T-helper 17 cell (primary cell): ENCODE measurements around the gene PRR16. TPM values are rescaled to one million over a fixed set of nuclear protein-coding genes. Genes with fewer than 3 reads are reported as not detected.
A peak's percentile ranks its signal among the peaks of the same experiment; 100 is the strongest.
"Not testable (repeated sequence)": the region's sequence is repeated elsewhere in the genome, so short reads cannot be mapped to it uniquely, and the experiment has no call there.

ENCODE experiments used
- ATAC-seq: fragments of 150-1000 bp; cut with Tn5 transposase; 2 replicates; pipeline ENCODE4 v1.10.0; 2021; ENCODE audit warnings: mild to moderate bottlenecking, moderate library complexity
- DNase-seq, 3 donors: peaks; one replicate each; pipeline versions ENCODE4 v3.0.0 to v3.0.0-alpha.2; 2020 to 2021
- H3K9me3 ChIP-seq: one replicate; pipeline ENCODE4 v1.7.0; 2013; ENCODE audit warnings: low read length, mild to moderate bottlenecking; ENCODE audit not compliant: control insufficient read depth, poor library complexity, severe bottlenecking
- H3K27ac Mint-ChIP-seq: one replicate; pipeline ENCODE4 v1.8.0; 2022; ENCODE audit warnings: mild to moderate bottlenecking, moderate library complexity, mixed read lengths
- H3K27me3 Mint-ChIP-seq: one replicate; pipeline ENCODE4 v1.8.0; 2022; ENCODE audit warnings: mixed read lengths
- H3K36me3 Mint-ChIP-seq: one replicate; pipeline ENCODE4 v1.8.0; 2022; ENCODE audit warnings: low read depth, mixed read lengths
- H3K4me1 Mint-ChIP-seq: one replicate; pipeline ENCODE4 v1.8.0; 2022; ENCODE audit warnings: mild to moderate bottlenecking, mixed read lengths
- H3K4me3 Mint-ChIP-seq: one replicate; pipeline ENCODE4 v1.8.0; 2022; ENCODE audit warnings: mild to moderate bottlenecking, moderate library complexity, mixed read lengths
- total RNA-seq, 4 donors: library from RNA in 2 of 4; stranded (reverse) in 2 of 4; gene quantifications; one replicate each; pipeline ENCODE4 v1.2.3 and lab custom pipeline; 2022 to 2026

The PRR16 gene
- total RNA-seq, 2 donors from 2014 or later = not detected

DNA sequence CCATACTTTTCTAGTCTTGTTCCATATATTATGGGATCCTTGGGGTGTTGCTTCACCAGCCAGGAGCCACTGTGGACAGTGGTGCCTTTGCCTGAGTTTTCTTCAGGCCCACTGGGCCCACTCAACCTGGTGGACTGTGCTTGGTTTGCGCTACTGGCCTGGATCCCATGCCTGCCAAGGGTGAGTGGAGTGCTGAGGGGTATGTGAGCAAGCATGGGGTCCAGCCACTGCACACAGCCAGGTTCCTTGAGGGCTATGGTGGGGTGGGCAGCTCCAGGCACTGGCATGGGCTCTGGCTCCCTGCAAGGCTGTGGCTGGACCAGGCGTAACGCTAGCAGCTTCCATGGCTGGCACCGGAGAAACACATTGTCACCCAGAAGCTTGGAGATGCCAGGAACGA lies 13.2 kb upstream of the PRR16 start:
- Mint-ChIP-seq H3K27ac (no peak overlapping the region), H3K4me3 (no peak overlapping the region), H3K27me3 (peaks cover 4% of the 10 kb centered on the region), H3K4me1 (no peaks in the 10 kb centered on the region), H3K36me3 (no peaks in the 10 kb centered on the region)
- ATAC-seq (no peak), DNase-seq (no peak)
- H3K9me3 ChIP-seq = no peaks in the 10 kb centered on the region

DNA sequence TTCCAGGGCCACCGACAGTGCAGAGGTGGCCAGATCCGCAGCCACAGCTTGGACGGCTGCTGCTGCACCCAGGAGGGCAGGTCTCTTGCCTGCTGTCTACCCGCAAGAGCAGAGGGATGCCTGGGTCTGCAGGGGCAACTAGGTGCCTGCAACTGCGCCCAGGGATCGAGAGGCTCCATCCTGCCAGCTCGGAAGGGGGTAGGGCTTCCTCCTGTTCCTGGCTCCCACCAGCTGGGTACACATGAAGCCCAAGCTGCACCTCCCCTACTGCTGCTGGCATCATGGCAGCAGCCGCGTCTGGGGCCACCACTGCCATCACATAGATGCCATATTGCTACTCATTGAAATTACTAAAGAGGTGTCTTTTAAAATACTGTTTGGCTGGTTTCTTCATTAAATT lies 12.7 kb upstream of the PRR16 start:
- ATAC-seq (no peak), DNase-seq (no peak)
- no peak overlapping the region for H3K27ac Mint-ChIP-seq
- no peaks in the 10 kb centered on the region for H3K4me1 Mint-ChIP-seq
- no peaks in the 10 kb centered on the region for H3K9me3 ChIP-seq
- H3K36me3 Mint-ChIP-seq = no peaks in the 10 kb centered on the region
- peaks cover 4% of the 10 kb centered on the region for H3K27me3 Mint-ChIP-seq
- no peak overlapping the region for H3K4me3 Mint-ChIP-seq

DNA sequence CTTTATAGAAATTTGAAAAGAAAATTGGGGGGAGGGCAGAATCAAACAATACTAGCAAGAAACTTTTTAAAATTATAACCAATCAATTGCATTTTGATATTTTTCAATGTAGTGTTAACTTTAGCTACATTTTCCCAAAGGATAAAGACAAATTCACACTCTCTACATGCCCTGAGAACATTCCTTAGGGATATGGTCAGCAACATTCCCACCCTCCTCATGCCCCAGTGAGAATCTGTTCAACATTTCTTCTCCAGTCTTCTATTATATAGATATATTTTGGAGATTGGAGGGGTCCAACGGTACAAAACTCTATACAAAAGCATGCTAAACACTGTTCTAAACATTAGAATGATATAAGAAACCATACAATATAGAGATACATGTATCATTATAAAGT lies 11.6 kb upstream of the PRR16 start:
- no peak overlapping the region for H3K4me3 Mint-ChIP-seq
- H3K4me1 Mint-ChIP-seq = no peaks in the 10 kb centered on the region
- no peaks in the 10 kb centered on the region for H3K36me3 Mint-ChIP-seq
- ATAC-seq = no peak
- no peaks in the 10 kb centered on the region for H3K9me3 ChIP-seq
- DNase-seq = no peak
- H3K27me3 Mint-ChIP-seq = peaks cover 4% of the 10 kb centered on the region
- H3K27ac Mint-ChIP-seq = no peak overlapping the region

DNA sequence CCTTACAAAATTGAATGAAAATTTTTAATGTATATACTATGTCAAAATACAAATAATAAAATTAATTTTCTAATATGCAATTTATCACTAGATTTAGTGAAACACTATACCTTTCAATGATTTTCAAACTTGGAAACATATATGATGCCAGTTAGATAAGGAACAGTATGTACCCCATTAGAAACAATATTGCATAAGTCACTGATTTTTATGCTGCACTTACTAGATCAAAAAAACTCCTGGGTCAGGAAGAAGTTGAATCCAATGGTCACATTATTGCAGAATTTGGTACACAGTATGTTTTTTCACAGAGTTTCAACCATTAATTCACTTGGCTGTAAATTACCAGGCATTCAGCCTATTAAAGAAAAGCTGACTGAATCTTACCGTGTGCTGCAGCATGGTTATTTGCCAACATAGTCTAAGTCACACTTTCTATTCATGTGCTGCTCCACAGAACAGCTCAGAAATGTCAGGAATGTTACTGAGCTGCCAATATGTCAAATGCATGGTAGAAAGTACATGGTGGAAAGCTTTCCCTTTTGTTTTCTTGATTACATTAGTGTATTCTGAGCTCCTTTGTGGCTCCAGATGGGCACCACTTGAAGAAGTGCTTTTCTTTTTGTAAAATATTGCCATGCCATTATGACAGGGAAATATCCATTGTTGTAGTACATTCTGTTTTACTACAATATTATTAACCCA lies 9.9 kb upstream of the PRR16 start:
- DNase-seq (no peak), ATAC-seq (no peak)
- peaks cover 4% of the 10 kb centered on the region for H3K27me3 Mint-ChIP-seq
- H3K4me1 Mint-ChIP-seq = peaks cover 4% of the 10 kb centered on the region
- H3K27ac Mint-ChIP-seq = no peak overlapping the region
- no peak overlapping the region for H3K4me3 Mint-ChIP-seq
- H3K9me3 ChIP-seq = no peaks in the 10 kb centered on the region
- no peaks in the 10 kb centered on the region for H3K36me3 Mint-ChIP-seq

DNA sequence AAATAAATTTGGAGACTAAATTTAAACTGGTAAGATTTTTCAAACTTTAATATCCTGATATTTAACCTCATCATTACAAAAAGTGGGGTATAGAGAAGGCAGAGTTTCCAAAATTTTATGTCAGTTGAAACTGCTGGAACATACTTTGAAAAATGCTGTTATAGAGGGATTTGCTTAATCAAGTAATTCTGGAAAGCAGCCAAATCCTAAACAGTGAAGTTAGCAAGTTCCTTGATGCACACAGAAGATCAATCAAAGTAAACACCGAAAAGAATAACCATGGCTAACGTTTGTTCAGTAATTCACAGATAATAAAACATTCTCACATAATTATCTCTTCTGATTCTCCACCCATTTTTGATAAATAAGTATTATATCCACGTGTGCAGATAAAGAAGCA lies 8.1 kb upstream of the PRR16 start:
- H3K4me3 Mint-ChIP-seq = no peak overlapping the region
- H3K4me1 Mint-ChIP-seq = peaks cover 4% of the 10 kb centered on the region
- H3K9me3 ChIP-seq = no peaks in the 10 kb centered on the region
- no peak for DNase-seq
- no peak overlapping the region for H3K27ac Mint-ChIP-seq
- ATAC-seq = no peak
- H3K36me3 Mint-ChIP-seq = no peaks in the 10 kb centered on the region
- peaks cover 2% of the 10 kb centered on the region for H3K27me3 Mint-ChIP-seq

DNA sequence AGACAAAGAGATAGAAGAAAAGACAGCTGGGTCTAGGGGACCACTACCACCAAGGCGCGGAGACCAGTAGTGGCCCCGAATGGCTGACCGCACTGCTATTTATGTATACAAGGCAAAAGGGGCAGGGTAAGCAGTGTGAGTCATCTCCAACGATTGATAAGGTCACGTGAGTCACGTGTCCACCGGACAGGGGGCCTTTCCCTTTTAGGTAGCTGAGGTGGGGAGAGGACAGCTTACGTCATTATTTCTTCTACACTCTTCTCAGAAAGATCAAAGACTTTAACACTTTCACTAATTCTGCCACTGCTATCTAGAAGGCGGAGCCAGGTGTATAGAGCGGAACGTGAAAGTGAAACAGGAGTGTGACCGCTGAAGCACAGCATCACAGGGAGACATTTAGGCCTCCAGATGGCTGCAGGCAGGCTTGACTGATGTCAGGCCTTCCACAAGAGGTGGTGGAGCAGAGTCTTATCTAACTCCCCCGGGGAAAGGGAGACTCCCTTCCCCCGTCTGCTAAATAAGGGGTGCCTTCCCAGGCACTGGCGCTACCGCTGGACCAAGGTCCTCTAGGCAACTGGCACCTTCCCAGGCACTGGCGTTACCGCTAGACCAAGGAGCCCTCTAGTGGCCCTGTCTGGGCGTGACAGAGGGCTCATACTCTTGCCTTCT lies 6.1 kb upstream of the PRR16 start:
- H3K27ac Mint-ChIP-seq = peak overlapping the region; percentile 0
- no peaks in the 10 kb centered on the region for H3K9me3 ChIP-seq
- DNase-seq (no peak), ATAC-seq (peak; percentile 82)
- peak overlapping the region; percentile 69 for H3K4me3 Mint-ChIP-seq
- no peaks in the 10 kb centered on the region for H3K36me3 Mint-ChIP-seq
- peaks cover 9% of the 10 kb centered on the region for H3K27me3 Mint-ChIP-seq
- peaks cover 4% of the 10 kb centered on the region for H3K4me1 Mint-ChIP-seq

DNA sequence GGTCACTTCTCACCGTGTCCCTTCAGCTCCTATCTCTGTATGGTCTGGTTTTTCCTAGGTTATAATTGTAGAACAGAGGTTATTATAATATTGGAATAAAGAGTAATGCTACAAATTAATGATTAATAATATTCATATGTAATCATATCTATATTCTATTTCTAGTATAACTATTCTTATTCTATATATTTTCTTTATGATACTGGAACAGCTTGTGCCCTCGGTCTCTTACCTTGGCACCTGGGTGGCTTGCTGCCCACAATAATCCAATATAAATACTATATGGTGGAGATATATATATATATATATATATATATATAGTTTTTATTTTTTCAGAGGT lies 5.6 kb upstream of the PRR16 start:
- DNase-seq, H3K4me1 Mint-ChIP-seq, H3K36me3 Mint-ChIP-seq, H3K27ac Mint-ChIP-seq, H3K9me3 ChIP-seq, ATAC-seq: not testable (repeated sequence)
- Mint-ChIP-seq H3K4me3 (peak overlapping the region; percentile 69), H3K27me3 (peaks cover 14% of the 10 kb centered on the region)

DNA sequence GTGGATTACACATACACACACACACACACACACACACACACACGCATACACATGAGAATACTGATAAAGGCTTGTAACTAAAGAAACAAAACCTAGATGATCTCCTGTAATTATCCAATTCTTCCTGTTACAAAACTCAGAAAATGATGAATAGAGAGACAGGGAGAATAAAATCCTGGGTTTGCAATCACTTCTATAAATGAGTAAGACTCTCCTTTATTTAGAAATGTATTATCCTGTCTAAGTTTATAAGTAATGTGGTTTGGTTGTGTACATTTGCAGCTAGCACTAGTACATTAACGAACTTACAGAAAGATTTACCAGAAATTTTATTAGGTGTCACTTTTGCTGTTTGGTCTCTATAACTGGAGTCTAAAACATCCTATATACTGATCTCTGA lies 2.8 kb upstream of the PRR16 start:
- Mint-ChIP-seq H3K27me3 (peaks cover 25% of the 10 kb centered on the region), H3K4me1 (peaks cover 6% of the 10 kb centered on the region), H3K4me3 (no peak overlapping the region), H3K36me3 (no peaks in the 10 kb centered on the region), H3K27ac (no peak overlapping the region)
- ATAC-seq = no peak
- no peak for DNase-seq
- no peaks in the 10 kb centered on the region for H3K9me3 ChIP-seq

DNA sequence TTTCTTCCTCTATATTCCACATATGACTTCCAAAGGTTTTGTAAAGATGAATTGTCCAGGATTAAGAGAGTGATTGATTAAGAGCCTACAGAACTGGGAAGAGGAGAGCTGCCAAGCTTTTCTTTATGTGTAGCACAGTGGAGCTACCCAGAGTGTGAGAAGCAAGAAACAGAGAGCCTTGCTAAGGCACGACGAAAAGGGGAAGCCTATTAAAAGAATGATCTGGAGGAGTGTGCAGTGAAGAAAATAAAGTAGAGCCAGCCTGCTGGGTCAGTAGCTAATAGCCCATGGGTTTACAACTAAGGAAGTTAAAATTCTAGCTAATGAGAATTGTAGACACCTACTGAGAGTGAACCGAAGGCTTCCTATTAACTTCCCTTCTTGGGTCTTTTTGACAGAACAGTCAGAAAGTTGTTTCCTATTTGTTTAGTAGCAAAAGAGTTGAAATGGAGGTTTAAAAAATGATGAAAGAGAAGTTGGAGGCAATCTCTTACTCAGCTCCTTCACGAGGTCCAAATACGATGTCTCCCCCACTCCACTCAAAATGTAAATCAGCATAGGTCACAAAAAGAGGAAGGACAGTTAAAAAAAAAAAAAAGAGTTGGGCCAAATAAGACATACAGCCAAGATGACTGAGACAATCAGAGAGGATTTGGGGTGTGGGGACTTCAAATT lies 957 bp upstream of the PRR16 start:
- Mint-ChIP-seq H3K36me3 (no peaks in the 10 kb centered on the region), H3K27ac (no peak overlapping the region), H3K27me3 (peaks cover 30% of the 10 kb centered on the region), H3K4me3 (peak overlapping the region; percentile 80), H3K4me1 (peaks cover 2% of the 10 kb centered on the region)
- DNase-seq (no peak), ATAC-seq (no peak)
- no peaks in the 10 kb centered on the region for H3K9me3 ChIP-seq

DNA sequence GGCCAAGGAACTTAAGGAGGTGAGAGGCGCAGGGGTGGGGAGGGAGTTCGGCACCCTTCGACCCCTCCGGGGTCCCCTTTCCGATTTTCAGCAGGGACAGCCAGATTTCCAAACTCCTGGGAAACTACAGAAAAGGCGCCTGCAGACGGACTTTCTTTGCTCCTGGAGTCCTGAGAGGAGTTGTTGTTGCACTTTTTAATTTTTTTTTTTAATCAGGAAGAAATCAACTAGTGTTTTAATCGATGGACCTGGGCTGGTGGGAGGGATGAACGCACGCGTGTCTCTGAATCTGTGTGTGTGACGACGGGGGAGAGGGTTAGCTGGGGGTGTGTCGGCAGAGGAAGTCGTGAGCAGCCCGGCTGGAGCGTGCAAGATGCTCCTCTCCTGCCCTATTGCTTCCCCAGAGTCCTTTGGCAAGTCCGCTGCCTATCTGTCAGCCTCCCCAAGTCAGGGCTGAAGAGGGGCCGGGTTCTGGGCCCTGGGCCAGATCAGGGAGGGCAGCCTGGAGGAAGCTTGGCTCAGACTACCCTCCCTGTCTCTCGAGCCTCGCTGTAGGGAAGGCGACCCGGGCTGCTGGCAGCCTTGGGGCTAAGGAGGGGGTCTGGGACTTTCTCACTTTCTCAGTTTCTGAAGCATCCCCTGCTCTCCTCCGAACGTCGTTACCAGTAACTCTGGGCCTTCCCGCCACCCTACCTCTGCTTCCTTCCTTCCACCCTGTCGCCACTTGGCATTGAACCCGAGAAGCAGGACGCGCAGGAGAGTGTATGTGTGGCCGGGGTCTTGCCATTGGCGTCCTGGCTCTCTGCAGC lies 731 bp downstream of the PRR16 start:
- Mint-ChIP-seq H3K4me1 (peaks cover 2% of the 10 kb centered on the region), H3K36me3 (no peaks in the 10 kb centered on the region), H3K4me3 (peak overlapping the region; percentile 36), H3K27ac (no peak overlapping the region), H3K27me3 (peaks cover 30% of the 10 kb centered on the region)
- no peak for DNase-seq
- ATAC-seq = peak; percentile 47
- H3K9me3 ChIP-seq = no peaks in the 10 kb centered on the region

DNA sequence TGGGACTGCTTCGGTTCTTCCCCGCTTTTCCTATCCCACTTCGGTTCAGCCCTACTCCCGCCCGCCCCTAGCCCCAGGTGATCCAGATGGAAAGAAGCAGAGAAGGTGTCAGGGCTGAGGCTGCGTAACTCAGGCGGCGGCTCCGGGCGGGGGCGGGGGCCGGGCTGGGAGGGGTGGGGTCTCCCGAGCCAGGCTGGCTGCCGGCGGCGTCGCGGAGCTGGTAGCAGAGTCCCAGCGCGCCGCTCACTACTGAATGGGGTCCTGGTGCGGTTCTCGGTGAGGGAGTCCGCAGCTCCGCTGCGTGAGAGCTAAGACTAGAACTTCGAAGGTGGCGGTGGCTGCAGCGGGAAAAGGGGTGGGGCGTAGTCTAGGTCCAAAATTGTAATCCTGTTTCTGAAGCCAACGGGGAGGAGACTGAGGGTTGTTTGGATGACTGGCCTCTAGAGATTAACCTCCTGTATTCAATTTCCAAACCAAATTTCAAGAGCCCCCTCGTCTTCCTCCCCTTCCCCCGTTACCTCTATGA lies 1.4 kb downstream of the PRR16 start:
- Mint-ChIP-seq H3K4me3 (no peak overlapping the region), H3K4me1 (peaks cover 2% of the 10 kb centered on the region), H3K27ac (no peak overlapping the region), H3K27me3 (peaks cover 30% of the 10 kb centered on the region), H3K36me3 (no peaks in the 10 kb centered on the region)
- DNase-seq = peak in 1 of 3 donors; percentile 7
- no peaks in the 10 kb centered on the region for H3K9me3 ChIP-seq
- no peak for ATAC-seq

DNA sequence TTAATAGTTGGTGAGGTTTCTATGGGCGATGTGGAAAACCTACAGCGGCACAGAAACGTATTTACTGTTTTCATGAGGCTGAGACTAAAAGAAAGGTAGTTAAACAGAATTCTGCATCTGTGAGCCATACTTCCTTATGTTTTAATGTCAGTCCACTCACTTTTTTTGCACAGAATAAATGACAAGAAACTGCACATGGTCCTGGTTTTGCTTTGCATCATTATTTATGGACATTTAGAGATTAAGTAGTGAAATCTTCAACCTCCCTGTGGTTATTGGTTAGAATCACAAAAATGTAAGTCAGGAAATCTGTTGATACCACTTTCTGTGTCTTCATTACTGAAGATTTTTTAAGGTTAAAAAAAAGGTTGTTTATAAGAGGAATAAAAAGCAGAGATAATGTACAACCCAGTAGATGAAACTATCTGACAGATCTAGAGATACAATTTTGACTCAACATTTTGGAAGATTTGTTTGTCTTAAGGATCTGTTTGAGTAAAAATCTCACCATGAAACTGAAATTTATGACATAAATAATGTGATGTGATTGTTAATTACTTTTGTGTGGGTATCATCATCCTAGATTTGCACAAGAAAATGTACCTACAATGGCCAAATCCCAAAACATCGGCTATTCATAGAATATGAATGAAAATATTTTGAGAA lies 2.4 kb downstream of the PRR16 start:
- ATAC-seq = no peak
- H3K27me3 Mint-ChIP-seq = peaks cover 26% of the 10 kb centered on the region
- H3K4me3 Mint-ChIP-seq = no peak overlapping the region

More for the DNA sequence above, 2.4 kb downstream of the PRR16 start:
- DNase-seq = no peak
- peaks cover 2% of the 10 kb centered on the region for H3K4me1 Mint-ChIP-seq
- no peak overlapping the region for H3K27ac Mint-ChIP-seq
- H3K9me3 ChIP-seq = no peaks in the 10 kb centered on the region
- H3K36me3 Mint-ChIP-seq = no peaks in the 10 kb centered on the region
